Measurements from ENCODE around the gene ARMC2.

DNA sequence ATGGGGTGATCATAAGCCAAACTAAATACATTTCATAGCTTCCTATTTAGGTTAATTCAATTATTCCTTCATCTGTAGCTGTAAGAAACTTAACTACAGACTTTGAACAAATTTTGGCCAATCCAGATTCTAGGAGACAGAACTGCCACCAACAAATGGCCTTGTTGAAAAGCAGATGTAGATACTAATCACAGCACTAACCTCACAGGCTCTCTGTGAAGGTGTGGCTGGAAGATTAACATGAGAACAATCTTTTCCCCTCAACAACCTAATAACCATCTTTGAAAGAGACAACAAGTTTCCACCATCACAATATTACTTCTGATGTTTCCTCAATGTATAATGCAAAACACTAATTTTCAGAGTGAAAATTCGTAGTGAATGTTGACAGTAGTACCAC is 158.6 kb downstream of the ARMC2 start:
- TF ChIP-seq, protein P1, sequence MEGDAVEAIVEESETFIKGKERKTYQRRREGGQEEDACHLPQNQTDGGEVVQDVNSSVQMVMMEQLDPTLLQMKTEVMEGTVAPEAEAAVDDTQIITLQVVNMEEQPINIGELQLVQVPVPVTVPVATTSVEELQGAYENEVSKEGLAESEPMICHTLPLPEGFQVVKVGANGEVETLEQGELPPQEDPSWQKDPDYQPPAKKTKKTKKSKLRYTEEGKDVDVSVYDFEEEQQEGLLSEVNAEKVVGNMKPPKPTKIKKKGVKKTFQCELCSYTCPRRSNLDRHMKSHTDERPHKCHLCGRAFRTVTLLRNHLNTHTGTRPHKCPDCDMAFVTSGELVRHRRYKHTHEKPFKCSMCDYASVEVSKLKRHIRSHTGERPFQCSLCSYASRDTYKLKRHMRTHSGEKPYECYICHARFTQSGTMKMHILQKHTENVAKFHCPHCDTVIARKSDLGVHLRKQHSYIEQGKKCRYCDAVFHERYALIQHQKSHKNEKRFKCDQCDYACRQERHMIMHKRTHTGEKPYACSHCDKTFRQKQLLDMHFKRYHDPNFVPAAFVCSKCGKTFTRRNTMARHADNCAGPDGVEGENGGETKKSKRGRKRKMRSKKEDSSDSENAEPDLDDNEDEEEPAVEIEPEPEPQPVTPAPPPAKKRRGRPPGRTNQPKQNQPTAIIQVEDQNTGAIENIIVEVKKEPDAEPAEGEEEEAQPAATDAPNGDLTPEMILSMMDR (IDR thresholded peaks at IDR 0.05), result no peak
- no peak for TF ChIP-seq POLR2A (IDR thresholded peaks at IDR 0.05)

Measured in tibial nerve (tissue), 3 donors.